Panc1 (cell line): ENCODE data around the gene IGFALS.

Experiments used
- POLR2AphosphoS5 ChIP-seq: IDR thresholded peaks from 2 replicates; pipeline ENCODE4 v1.6.1; 2012; ENCODE audit warnings: mild to moderate bottlenecking, low read depth, low read length, moderate library complexity
- SIN3A ChIP-seq: IDR thresholded peaks from 2 replicates; pipeline ENCODE4 v1.6.1; 2012; ENCODE audit warnings: low read depth, mild to moderate bottlenecking, low read length, moderate library complexity, borderline replicate concordance; ENCODE audit not compliant: insufficient read depth
- TCF7L2 ChIP-seq: IDR thresholded peaks from 2 replicates; pipeline ENCODE4 v1.6.1; 2011; ENCODE audit warnings: mild to moderate bottlenecking, low read depth, low read length, inconsistent platforms
- TF ChIP-seq, protein P1 (sequence below): fragments of 450-650 bp; IDR thresholded peaks from 2 replicates; pipeline ENCODE4 v1.5.1; 2017; ENCODE audit warnings: mild to moderate bottlenecking
- TF ChIP-seq, protein P2 (sequence below), 2 experiments: IDR thresholded peaks; 2 replicates each; pipeline ENCODE4 v1.6.1; 2011 to 2012; ENCODE audit warnings: low read depth in 2 of 2, control low read depth in 1 of 2, low read length in 1 of 2, mild to moderate bottlenecking in 1 of 2, moderate library complexity in 1 of 2; ENCODE audit not compliant: insufficient read depth in 1 of 2

DNA sequence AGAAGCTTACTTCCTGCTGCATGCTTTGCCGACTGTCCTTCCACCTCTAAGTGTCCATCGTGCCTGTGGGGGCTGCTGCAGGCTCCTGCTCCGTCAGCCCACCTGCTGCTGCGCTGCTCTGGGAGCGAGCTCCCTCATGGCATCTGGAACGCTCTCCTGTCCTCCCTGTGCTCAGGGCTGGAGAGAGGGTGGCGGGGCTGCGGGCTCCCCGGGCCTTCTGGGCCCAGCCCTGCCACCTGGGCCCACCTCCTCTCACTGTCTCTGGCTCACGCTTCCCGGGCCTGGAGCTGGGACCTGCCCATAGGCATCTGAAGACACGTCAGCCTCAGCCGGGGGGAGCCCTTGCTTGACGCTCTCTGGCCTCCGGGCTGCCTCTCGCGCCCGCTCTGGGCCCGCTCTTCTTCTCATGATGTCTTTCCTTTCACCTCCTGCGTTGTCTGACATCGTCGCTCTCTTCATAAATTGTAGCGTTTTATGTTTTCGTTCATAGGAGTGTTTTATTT lies 49.1 kb downstream of the IGFALS start:
- TF ChIP-seq, protein P1, sequence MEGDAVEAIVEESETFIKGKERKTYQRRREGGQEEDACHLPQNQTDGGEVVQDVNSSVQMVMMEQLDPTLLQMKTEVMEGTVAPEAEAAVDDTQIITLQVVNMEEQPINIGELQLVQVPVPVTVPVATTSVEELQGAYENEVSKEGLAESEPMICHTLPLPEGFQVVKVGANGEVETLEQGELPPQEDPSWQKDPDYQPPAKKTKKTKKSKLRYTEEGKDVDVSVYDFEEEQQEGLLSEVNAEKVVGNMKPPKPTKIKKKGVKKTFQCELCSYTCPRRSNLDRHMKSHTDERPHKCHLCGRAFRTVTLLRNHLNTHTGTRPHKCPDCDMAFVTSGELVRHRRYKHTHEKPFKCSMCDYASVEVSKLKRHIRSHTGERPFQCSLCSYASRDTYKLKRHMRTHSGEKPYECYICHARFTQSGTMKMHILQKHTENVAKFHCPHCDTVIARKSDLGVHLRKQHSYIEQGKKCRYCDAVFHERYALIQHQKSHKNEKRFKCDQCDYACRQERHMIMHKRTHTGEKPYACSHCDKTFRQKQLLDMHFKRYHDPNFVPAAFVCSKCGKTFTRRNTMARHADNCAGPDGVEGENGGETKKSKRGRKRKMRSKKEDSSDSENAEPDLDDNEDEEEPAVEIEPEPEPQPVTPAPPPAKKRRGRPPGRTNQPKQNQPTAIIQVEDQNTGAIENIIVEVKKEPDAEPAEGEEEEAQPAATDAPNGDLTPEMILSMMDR = no peak
- TF ChIP-seq, protein P2, sequence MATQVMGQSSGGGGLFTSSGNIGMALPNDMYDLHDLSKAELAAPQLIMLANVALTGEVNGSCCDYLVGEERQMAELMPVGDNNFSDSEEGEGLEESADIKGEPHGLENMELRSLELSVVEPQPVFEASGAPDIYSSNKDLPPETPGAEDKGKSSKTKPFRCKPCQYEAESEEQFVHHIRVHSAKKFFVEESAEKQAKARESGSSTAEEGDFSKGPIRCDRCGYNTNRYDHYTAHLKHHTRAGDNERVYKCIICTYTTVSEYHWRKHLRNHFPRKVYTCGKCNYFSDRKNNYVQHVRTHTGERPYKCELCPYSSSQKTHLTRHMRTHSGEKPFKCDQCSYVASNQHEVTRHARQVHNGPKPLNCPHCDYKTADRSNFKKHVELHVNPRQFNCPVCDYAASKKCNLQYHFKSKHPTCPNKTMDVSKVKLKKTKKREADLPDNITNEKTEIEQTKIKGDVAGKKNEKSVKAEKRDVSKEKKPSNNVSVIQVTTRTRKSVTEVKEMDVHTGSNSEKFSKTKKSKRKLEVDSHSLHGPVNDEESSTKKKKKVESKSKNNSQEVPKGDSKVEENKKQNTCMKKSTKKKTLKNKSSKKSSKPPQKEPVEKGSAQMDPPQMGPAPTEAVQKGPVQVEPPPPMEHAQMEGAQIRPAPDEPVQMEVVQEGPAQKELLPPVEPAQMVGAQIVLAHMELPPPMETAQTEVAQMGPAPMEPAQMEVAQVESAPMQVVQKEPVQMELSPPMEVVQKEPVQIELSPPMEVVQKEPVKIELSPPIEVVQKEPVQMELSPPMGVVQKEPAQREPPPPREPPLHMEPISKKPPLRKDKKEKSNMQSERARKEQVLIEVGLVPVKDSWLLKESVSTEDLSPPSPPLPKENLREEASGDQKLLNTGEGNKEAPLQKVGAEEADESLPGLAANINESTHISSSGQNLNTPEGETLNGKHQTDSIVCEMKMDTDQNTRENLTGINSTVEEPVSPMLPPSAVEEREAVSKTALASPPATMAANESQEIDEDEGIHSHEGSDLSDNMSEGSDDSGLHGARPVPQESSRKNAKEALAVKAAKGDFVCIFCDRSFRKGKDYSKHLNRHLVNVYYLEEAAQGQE (IDR thresholded peaks at IDR 0.05; ENCODE audit: insufficient read depth in 1 of 2, low read depth in 2 of 2, low read length in 1 of 2) = no peak
- TF ChIP-seq POLR2AphosphoS5 (no peak), TCF7L2 (no peak), SIN3A (no peak)
